A172 (cell line): Measurements from ENCODE around the gene UBALD2. TPM values are rescaled to one million over a fixed set of nuclear protein-coding genes. Genes with fewer than 3 reads are reported as not detected.
"Not testable (repeated sequence)": the region's sequence is repeated elsewhere in the genome, so short reads cannot be mapped to it uniquely, and the experiment has no call there.

Source experiments
- DNase-seq: peaks from one replicate; pipeline ENCODE4 v3.0.0-alpha.2; 2015; ENCODE audit warnings: low spot score
- total RNA-seq: library from RNA; depleted of rRNA; stranded (reverse); fragments of >200 nt; shearing (Covaris generic); gene quantifications from 2 replicates; pipeline ENCODE4 v1.2.3, GENCODE V29; 2014; rRNA removed

Gene UBALD2
- total RNA-seq: 2.7 and 6.5 TPM in 2 replicates

- peak; percentile 99 for DNase-seq
Observed at GRCh38 chr17:76264755-76265623, at the start of gene UBALD2. Gene UBALD2, plus strand, starts transcription at chr17:76265348. Its CDS starts 158 bp downstream, at chr17:76265506.

DNA sequence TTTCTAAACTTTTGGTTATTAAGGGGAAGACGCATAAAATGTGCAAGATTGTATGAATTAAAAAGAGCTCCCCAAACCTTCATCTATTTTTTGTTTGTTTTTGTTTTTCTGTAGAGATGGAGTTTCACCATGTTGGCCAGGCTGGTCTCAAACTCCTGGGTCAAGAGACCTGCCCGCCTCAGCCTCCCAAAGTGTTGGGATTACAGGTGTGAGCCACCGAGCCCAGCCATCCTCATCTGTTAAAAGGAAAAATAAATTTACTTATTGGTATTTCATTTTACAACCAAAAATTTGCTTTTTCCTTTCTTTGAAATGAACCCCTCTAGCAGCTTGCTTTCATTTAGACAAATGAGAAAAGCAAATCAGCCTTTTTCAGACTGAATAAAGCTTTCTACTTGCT, 48.1 kb upstream of the UBALD2 start:
- DNase-seq: no peak

GRCh38 chr17:76219670-76220383, 45.3 kb upstream of the UBALD2 start:
- DNase-seq: no peak

- no peak for DNase-seq
Observed at GRCh38 chr17:76223802-76224201, 41.3 kb upstream of the UBALD2 start.

- not testable (repeated sequence) for DNase-seq
Observed at GRCh38 chr17:76225373-76226086, 39.6 kb upstream of the UBALD2 start.

DNA sequence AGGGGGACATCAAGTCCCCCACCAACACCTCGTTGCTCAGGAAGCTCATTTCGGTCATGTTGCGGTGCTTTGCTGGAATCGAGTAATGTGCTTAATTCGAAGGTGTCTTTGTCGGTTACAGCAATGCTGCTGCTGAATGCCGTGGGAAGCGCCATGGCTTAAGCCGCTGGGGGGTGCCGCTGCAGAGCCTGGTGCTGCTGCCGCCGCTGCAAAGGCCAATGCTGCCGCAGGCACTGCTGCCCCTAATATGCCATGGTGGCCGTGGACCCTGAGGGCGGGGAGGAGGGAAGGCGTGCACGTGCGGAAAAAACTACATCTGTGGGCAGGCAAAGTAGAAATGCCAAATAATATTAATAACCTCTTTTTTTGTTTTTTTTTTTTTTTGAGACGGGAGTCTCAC, 38.4 kb upstream of the UBALD2 start:
- DNase-seq: not testable (repeated sequence)

- no peak for DNase-seq
Observed at GRCh38 chr17:76232342-76232741, 32.8 kb upstream of the UBALD2 start.

DNA sequence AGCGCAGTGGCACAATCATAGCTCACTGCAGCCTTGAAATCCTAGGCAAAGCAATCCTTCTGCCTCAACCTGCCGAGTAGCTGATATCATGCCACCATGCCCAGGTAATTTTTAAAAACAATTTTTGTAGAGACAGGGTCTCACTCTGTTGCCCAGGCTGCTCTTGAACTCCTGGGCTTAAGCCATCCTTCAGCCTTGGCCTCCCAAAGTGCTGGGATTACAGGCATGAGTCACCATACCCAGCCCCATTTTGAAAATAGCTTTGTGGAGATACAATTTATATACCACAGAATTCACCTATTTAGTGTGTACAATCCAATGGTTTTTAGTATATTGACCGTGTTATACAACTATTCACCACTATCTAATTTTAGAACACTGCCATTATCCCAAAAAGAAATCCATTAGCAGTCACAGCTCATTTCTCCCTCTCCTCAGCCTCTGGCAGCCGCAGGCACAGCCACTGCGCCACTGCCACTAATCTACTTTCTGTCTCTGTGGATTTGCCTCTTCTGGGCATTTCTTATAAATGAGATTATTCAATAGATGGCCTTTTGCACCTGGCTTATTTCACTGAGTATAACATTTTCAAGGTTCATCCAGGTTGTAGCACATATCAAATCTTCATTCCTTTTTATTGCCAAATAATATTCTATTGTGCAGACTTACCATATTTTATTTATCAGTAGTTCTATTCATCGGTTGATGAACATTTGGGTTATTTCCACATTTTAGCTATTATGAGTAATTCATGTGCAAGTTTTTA, 31.4 kb upstream of the UBALD2 start:
- no peak for DNase-seq

- no peak for DNase-seq
Observed at GRCh38 chr17:76234354-76234679, 30.8 kb upstream of the UBALD2 start.

DNA sequence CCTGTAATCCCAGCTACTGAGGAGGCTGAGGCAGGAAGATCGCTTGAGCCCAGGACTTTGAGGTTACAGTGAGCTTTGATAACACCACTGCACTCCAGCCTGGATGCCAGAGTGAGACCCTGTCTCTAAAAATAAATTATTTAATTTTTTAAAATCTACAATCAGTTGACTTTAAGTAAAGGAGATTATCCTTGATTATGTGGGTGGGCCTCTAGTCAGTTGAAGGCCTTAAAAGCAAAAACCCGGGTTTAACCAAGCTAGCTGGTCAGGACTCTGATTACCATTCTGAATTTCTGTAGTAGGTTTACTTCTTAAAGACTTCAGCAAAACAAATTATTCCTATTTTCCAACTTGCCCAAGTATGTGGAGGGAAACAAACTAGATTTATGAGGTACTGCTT, 29.3 kb upstream of the UBALD2 start:
- DNase-seq: no peak

DNA sequence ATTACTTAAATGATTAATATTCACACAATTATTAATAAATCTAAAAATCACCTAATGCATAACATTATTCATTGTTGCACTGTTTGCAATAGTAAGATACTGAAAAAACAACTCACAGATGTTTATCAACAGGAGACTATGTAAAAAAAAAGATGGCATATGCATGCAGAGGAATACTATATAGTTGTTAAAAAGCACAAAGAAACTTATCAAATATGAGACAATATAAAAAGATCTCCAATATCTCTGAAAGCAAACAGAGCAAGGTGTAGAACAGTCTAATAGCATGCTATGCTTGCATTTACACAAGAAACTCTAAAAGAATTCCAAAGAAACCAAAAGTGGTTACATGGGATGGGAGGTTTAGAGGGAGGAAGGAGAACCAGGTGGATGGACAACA, 28.5 kb upstream of the UBALD2 start:
- DNase-seq: no peak

GRCh38 chr17:76237859-76238313, 27.3 kb upstream of the UBALD2 start:
- no peak for DNase-seq

DNA sequence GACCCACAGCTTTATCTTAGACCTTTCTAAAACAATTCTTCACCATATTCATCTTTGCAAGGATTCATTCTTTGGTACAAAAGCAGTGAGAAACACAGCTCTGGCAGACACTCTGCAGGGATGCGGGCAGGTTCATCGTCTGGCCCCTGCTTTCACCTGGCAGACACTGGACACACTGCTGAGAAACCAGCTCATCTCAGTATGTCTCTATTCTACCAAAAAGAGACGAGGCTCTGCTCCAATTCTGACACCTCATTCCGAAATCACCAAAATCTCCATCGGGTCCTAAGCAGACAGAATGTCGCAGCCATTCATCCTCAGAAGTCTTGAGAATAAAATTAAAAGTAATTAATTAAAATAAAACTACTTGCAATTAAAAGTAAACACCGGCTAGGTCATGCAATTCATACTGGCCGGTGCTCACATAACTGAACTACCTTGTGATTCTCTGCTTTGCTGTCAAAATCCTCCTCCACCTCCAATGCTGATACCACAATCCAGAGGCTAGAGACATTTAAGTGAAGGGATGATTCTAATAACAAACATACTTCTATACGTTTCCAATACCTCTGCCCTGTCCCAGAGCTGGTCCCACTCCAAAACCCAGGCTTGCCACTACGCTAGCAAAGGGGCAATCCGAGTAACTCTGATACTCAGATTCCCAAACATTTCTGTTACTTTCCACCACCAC, 26.2 kb upstream of the UBALD2 start:
- no peak for DNase-seq

DNA sequence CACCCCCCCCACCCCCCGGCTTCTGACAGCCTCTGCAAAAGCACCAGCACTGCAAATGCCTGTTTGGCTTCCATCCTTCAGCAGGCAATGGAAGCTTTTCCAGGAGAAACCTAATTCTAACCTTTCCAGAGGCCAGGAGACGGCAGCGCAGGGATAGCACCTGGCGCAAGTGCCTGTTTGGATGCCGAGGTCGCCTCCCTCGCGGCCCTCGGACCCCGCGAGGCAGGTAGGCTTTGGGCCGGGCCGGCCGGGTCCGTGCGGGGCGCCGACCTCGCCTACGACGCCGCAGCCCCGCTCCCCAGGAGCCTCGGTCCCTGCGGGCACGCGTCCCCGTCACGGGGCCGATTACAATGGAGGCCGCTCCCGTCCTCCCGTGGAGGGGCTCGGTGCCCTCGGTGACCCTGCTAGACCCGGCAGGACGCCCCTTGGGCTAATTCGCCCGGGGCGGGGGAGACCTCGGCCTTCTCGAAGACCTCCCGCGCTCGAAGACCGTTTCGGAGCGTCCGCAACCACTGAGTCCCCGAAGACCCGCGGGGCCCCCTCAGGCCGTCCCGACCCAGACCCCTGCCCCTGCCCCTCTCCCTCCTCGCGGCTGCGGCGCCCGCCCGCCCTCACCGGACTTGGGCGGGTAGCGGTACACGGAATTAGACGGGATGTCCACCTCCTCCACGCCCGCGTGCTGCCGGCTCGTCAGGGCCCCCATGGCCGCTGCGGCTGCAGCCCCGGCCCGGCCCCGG, 25.4 kb upstream of the UBALD2 start:
- no peak for DNase-seq

DNA sequence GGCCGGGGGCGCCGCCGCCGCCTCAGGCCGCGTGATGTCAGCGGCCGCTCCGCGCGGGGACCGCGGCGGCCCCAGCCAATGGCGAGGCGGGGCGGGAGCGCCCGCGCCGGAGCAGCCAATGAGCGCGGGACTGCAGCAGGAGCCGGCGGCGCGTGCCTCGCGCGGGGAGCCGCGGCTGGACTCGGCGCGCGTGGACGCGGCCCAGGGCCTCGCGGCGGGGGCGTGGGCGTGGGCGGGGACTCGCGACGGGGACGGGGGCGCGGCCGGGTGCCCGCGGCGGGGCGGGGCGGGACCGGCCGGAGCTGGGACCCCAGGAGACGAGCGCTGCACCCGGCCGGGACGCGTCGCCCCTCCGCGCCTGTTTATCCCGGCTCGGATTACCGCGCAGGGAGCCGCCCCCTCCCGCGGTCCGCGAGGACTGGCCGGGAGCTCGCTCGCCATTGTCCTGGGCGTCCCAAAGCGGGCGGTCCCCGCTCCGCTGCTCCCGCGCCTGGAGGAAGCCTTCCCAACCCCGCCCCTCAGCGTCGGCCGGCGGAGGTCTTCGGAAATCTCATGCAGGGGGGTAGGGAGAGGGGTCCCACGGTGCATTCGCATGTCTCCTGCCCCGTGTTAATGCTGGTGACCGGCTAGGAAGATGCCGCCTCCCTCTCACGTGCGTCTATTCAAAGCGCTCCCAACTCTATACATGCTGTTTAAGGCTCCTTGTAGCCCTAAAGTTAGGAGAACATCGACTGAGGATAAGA, 24.5 kb upstream of the UBALD2 start, which contains the start of gene RNF157:
Gene RNF157, minus strand, starts transcription at position 33 of the 743 bp plus-strand sequence. CDS start 253 bp downstream, outside the sequence.
- DNase-seq: peak; percentile 25

DNA sequence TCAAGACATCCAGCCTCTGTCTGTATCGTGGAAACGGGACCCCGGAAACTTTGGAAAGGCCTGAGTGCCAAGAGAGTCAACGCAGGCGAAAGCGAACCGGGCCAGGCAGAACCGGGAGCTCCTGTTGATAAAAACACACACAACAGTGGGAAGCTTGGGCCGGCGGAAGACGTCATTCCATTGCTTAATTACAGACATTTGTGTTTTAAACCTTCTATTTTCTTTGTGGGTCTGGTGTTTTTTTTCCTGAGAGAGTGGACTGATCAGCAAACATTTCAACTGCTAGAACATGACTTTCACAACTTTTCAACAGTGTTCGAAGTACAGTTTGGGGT, 24.0 kb upstream of the UBALD2 start:
- no peak for DNase-seq

DNA sequence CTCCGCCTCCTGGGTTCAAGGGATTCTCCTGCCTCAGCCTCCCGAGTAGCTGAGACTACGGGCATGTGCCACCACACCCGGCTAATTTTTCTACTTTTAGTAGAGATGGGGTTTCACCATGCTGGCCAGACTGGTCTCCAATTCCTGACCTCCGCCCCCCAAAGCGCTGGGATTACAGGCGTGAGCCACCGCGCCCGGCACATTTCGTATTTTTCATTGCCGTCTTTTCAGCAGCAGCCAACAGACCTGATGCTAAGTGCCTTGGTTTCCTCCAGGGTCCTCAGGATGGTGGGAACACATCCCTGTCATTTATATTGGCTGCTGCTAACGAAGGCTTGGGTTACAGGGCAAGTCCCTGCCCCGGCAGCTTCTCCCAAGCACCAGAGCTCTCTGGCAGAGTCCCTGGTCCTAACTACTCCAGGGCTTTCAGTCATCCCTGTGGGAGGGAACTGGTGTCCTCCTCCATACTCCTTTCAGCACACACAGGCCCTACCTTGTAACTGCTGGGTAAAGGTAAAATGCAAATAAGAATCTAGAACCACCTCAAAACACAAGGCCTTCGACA, 23.4 kb upstream of the UBALD2 start:
- DNase-seq: no peak

DNA sequence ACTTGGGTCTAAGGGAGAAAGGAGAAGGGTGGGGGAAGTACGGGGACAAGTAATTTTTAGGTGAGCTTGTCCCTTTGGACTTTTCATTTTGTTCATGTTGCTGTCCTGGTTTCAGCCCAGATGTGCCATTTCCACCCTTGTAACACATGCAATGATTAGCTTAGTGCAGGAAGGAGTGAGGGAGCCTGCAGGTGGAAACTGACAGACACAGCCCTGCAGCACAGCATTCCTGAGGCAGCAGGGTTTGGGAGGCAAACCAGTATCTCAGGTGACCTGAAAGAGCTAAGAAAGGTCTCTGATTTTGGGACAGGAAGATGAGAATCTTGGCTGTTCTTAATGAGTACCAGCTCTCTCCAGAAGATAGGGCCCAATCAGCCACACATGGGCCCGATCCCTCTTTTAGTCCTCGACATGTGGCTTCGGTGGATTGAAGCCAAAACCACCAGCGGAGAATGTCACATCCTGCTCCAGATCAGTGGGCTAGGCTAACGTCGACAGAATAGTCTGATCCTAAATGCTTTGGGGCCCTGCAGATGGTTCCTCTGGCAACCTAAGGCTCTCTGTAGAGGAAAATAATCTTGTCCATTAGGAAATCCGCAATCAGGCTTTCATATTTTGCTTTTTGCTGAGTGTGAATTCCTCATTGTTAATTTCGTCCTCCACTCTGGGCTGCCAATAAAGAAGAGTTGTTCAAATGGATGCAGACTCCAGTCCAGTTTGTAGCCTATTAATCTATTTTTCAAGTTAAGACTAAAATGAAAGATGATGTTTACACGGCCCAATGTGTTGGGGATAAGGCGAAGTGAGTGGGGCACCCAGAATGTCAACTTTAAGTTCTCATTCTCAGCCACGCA, 21.1 kb upstream of the UBALD2 start:
- DNase-seq: no peak
